ENCODE results near the gene ANKRD29.

ANKRD29 gene

GRCh38 chr18:23612434-23613090 lies 50.1 kb downstream of the ANKRD29 start:
- DNase-seq: no peak

- peak; percentile 37 for DNase-seq
Measured at GRCh38 chr18:23609390-23610023, 53.2 kb downstream of the ANKRD29 start.

- no peak for DNase-seq
Measured at GRCh38 chr18:23608211-23608610, 54.5 kb downstream of the ANKRD29 start.

GRCh38 chr18:23605941-23606340 lies 56.8 kb downstream of the ANKRD29 start:
- DNase-seq: no peak

- DNase-seq: no peak
Measured at GRCh38 chr18:23599809-23600208, 62.9 kb downstream of the ANKRD29 start.

GRCh38 chr18:23596183-23596582 lies 66.5 kb downstream of the ANKRD29 start:
- no peak for DNase-seq

- DNase-seq: no peak
Measured at GRCh38 chr18:23595591-23595990, 67.1 kb downstream of the ANKRD29 start.

GRCh38 chr18:23593720-23594119 lies 69.0 kb downstream of the ANKRD29 start:
- DNase-seq: no peak

GRCh38 chr18:23592911-23593310 lies 69.8 kb downstream of the ANKRD29 start:
- no peak for DNase-seq

GRCh38 chr18:23591011-23591410 lies 71.7 kb downstream of the ANKRD29 start:
- no peak for DNase-seq

GRCh38 chr18:23588836-23589560 lies 73.7 kb downstream of the ANKRD29 start:
- DNase-seq: no peak

GRCh38 chr18:23587220-23587642 lies 75.5 kb downstream of the ANKRD29 start:
- no peak for DNase-seq

- peak; percentile 94 for DNase-seq
Measured at GRCh38 chr18:23586249-23587196, 76.2 kb downstream of the ANKRD29 start, which contains the start of gene NPC1. Gene NPC1 (minus strand): TSS chr18:23586506. CDS start chr18:23586343, 163 bp downstream.

- no peak for DNase-seq
Measured at GRCh38 chr18:23585897-23586248, 76.8 kb downstream of the ANKRD29 start.

- peak; percentile 18 for DNase-seq
Measured at GRCh38 chr18:23585007-23585871, 77.5 kb downstream of the ANKRD29 start.

- DNase-seq: no peak
Measured at GRCh38 chr18:23584019-23584983, 78.4 kb downstream of the ANKRD29 start.

- no peak for DNase-seq
Measured at GRCh38 chr18:23583071-23583865, 79.4 kb downstream of the ANKRD29 start.

- no peak for DNase-seq
Measured at GRCh38 chr18:23580677-23581367, 81.9 kb downstream of the ANKRD29 start.

Data from DMS53 (cell line).